Measurements from ENCODE around the gene KNCN.

Gene KNCN

GRCh38 chr1:46555826-46556619 lies 4.6 kb upstream of the KNCN start:
- Histone ChIP-seq H3K4me3 (ENCODE audit: insufficient read depth, low read depth, low read length, poor library complexity, severe bottlenecking) (no peak overlapping the region), H3K9me3 (ENCODE audit: control insufficient read depth, low read length) (no peaks in the 10 kb centered on the region), H3K27me3 (replicated peaks; ENCODE audit: control insufficient read depth, insufficient read depth, low read length, poor library complexity, severe bottlenecking) (no peaks in the 10 kb centered on the region), H3K4me1 (ENCODE audit: control insufficient read depth, insufficient read depth, low read length, poor library complexity, severe bottlenecking) (no peaks in the 10 kb centered on the region), H3K27ac (ENCODE audit: insufficient read depth, low read length, poor library complexity, severe bottlenecking) (no peak overlapping the region), H3K36me3 (ENCODE audit: control insufficient read depth, insufficient read depth, low read length) (peaks cover 22% of the 10 kb centered on the region)
- DNase-seq: no peak

- no peaks in the 10 kb centered on the region for H3K9me3 ChIP-seq (ENCODE audit: control insufficient read depth, low read length)
- no peak for DNase-seq
These were observed 3.3 kb upstream of the KNCN start for GRCh38 chr1:46554597-46555381.

GRCh38 chr1:46554236-46554596 lies 2.8 kb upstream of the KNCN start:
- no peak overlapping the region for H3K4me3 ChIP-seq (ENCODE audit: insufficient read depth, low read depth, low read length, poor library complexity, severe bottlenecking)
- no peak for DNase-seq
- peaks cover 8% of the 10 kb centered on the region for H3K36me3 ChIP-seq (ENCODE audit: control insufficient read depth, insufficient read depth, low read length)
- no peaks in the 10 kb centered on the region for H3K9me3 ChIP-seq (ENCODE audit: control insufficient read depth, low read length)
- H3K4me1 ChIP-seq (ENCODE audit: control insufficient read depth, insufficient read depth, low read length, poor library complexity, severe bottlenecking): peaks cover 11% of the 10 kb centered on the region
- no peaks in the 10 kb centered on the region for H3K27me3 ChIP-seq (replicated peaks; ENCODE audit: control insufficient read depth, insufficient read depth, low read length, poor library complexity, severe bottlenecking)
- H3K27ac ChIP-seq (ENCODE audit: insufficient read depth, low read length, poor library complexity, severe bottlenecking): no peak overlapping the region

More at GRCh38 chr1:46554597-46555381, 3.3 kb upstream of the KNCN start:
- Histone ChIP-seq H3K27ac (ENCODE audit: insufficient read depth, low read length, poor library complexity, severe bottlenecking) (no peak overlapping the region), H3K4me3 (ENCODE audit: insufficient read depth, low read depth, low read length, poor library complexity, severe bottlenecking) (no peak overlapping the region), H3K4me1 (ENCODE audit: control insufficient read depth, insufficient read depth, low read length, poor library complexity, severe bottlenecking) (peaks cover 5% of the 10 kb centered on the region), H3K27me3 (replicated peaks; ENCODE audit: control insufficient read depth, insufficient read depth, low read length, poor library complexity, severe bottlenecking) (no peaks in the 10 kb centered on the region), H3K36me3 (ENCODE audit: control insufficient read depth, insufficient read depth, low read length) (peaks cover 10% of the 10 kb centered on the region)

- Histone ChIP-seq H3K27ac (ENCODE audit: insufficient read depth, low read length, poor library complexity, severe bottlenecking) (no peak overlapping the region), H3K36me3 (ENCODE audit: control insufficient read depth, insufficient read depth, low read length) (peaks cover 8% of the 10 kb centered on the region), H3K4me3 (ENCODE audit: insufficient read depth, low read depth, low read length, poor library complexity, severe bottlenecking) (no peak overlapping the region), H3K4me1 (ENCODE audit: control insufficient read depth, insufficient read depth, low read length, poor library complexity, severe bottlenecking) (peaks cover 11% of the 10 kb centered on the region), H3K9me3 (ENCODE audit: control insufficient read depth, low read length) (no peaks in the 10 kb centered on the region), H3K27me3 (replicated peaks; ENCODE audit: control insufficient read depth, insufficient read depth, low read length, poor library complexity, severe bottlenecking) (no peaks in the 10 kb centered on the region)
- DNase-seq: no peak
These were observed 2.1 kb upstream of the KNCN start for GRCh38 chr1:46553506-46553905.

- H3K27me3 ChIP-seq (replicated peaks; ENCODE audit: control insufficient read depth, insufficient read depth, low read length, poor library complexity, severe bottlenecking): peaks cover 4% of the 10 kb centered on the region
- no peak for DNase-seq
- H3K9me3 ChIP-seq (ENCODE audit: control insufficient read depth, low read length): no peaks in the 10 kb centered on the region
- peaks cover 15% of the 10 kb centered on the region for H3K4me1 ChIP-seq (ENCODE audit: control insufficient read depth, insufficient read depth, low read length, poor library complexity, severe bottlenecking)
- H3K27ac ChIP-seq (ENCODE audit: insufficient read depth, low read length, poor library complexity, severe bottlenecking): no peak overlapping the region
- H3K36me3 ChIP-seq (ENCODE audit: control insufficient read depth, insufficient read depth, low read length): peaks cover 2% of the 10 kb centered on the region
- H3K4me3 ChIP-seq (ENCODE audit: insufficient read depth, low read depth, low read length, poor library complexity, severe bottlenecking): no peak overlapping the region
These were observed 1.1 kb upstream of the KNCN start for GRCh38 chr1:46552357-46553237.

- Histone ChIP-seq H3K9me3 (ENCODE audit: control insufficient read depth, low read length) (no peaks in the 10 kb centered on the region), H3K4me3 (ENCODE audit: insufficient read depth, low read depth, low read length, poor library complexity, severe bottlenecking) (no peak overlapping the region), H3K27me3 (replicated peaks; ENCODE audit: control insufficient read depth, insufficient read depth, low read length, poor library complexity, severe bottlenecking) (peaks cover 9% of the 10 kb centered on the region), H3K27ac (ENCODE audit: insufficient read depth, low read length, poor library complexity, severe bottlenecking) (no peak overlapping the region), H3K4me1 (ENCODE audit: control insufficient read depth, insufficient read depth, low read length, poor library complexity, severe bottlenecking) (peaks cover 15% of the 10 kb centered on the region), H3K36me3 (ENCODE audit: control insufficient read depth, insufficient read depth, low read length) (no peaks in the 10 kb centered on the region)
- DNase-seq: no peak
These were observed 656 bp downstream of the KNCN start for GRCh38 chr1:46550751-46551231.

GRCh38 chr1:46549697-46550681 lies 1.5 kb downstream of the KNCN start:
- Histone ChIP-seq H3K27ac (ENCODE audit: insufficient read depth, low read length, poor library complexity, severe bottlenecking) (no peak overlapping the region), H3K27me3 (replicated peaks; ENCODE audit: control insufficient read depth, insufficient read depth, low read length, poor library complexity, severe bottlenecking) (peaks cover 17% of the 10 kb centered on the region)

GRCh38 chr1:46547481-46548383 lies 3.7 kb downstream of the KNCN start:
- no peaks in the 10 kb centered on the region for H3K36me3 ChIP-seq (ENCODE audit: control insufficient read depth, insufficient read depth, low read length)
- no peak overlapping the region for H3K4me3 ChIP-seq (ENCODE audit: insufficient read depth, low read depth, low read length, poor library complexity, severe bottlenecking)
- peaks cover 15% of the 10 kb centered on the region for H3K4me1 ChIP-seq (ENCODE audit: control insufficient read depth, insufficient read depth, low read length, poor library complexity, severe bottlenecking)
- no peak overlapping the region for H3K27ac ChIP-seq (ENCODE audit: insufficient read depth, low read length, poor library complexity, severe bottlenecking)
- no peak for DNase-seq
- H3K27me3 ChIP-seq (replicated peaks; ENCODE audit: control insufficient read depth, insufficient read depth, low read length, poor library complexity, severe bottlenecking): peaks cover 34% of the 10 kb centered on the region
- H3K9me3 ChIP-seq (ENCODE audit: control insufficient read depth, low read length): no peaks in the 10 kb centered on the region

More at GRCh38 chr1:46549697-46550681, 1.5 kb downstream of the KNCN start:
- Histone ChIP-seq H3K9me3 (ENCODE audit: control insufficient read depth, low read length) (no peaks in the 10 kb centered on the region), H3K4me1 (ENCODE audit: control insufficient read depth, insufficient read depth, low read length, poor library complexity, severe bottlenecking) (peaks cover 15% of the 10 kb centered on the region), H3K36me3 (ENCODE audit: control insufficient read depth, insufficient read depth, low read length) (no peaks in the 10 kb centered on the region), H3K4me3 (ENCODE audit: insufficient read depth, low read depth, low read length, poor library complexity, severe bottlenecking) (no peak overlapping the region)
- peak; percentile 43 to 58 (median 52) for DNase-seq

All from effector memory CD4-positive, alpha-beta T cell (primary cell).